Measurements from ENCODE around the gene RILPL1.

GRCh38 chr12:123491481-123491880, 42.0 kb downstream of the RILPL1 start:
- TF ChIP-seq CTCF (IDR thresholded peaks at IDR 0.05; ENCODE audit: low read depth, low read length) (no peak), POLR2A (IDR thresholded peaks at IDR 0.05; ENCODE audit: extremely low read depth, insufficient read length) (no peak), MAX (IDR thresholded peaks at IDR 0.05; ENCODE audit: low read depth, low read length) (no peak)
